GM20000 (cell line): ENCODE measurements around the gene RASAL2.
"Not testable (repeated sequence)": the region's sequence is repeated elsewhere in the genome, so short reads cannot be mapped to it uniquely, and the experiment has no call there.

Source experiments
- DNase-seq: peaks from one replicate; pipeline ENCODE4 v3.0.0; 2012; ENCODE audit warnings: low spot score
- TF ChIP-seq, protein P1 (sequence below): IDR thresholded peaks from 2 replicates; pipeline ENCODE4 v1.5.1; 2012; ENCODE audit warnings: mild to moderate bottlenecking, control low read depth; ENCODE audit errors: extremely low read depth, missing control alignments

RASAL2 gene

DNA sequence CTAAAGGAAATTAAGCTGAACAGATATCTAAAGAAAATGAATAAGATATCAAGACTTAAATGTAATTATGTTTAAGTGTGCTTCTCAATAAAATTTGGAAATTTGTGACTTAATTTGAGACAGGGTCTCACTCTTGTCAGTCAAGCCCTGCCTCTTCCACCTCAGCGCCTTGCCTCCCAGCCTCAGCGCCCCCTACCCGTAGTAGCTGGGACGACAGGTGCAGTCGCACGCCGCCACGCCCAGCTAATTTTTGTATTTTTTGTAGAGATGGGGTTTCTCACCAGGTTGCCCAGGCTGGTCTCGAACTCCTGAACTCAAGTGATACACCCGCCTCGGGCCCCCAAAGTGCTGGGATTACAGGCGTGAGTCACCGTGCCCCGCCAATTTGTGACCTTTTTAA, 285.9 kb downstream of the RASAL2 start:
- TF ChIP-seq, protein P1, sequence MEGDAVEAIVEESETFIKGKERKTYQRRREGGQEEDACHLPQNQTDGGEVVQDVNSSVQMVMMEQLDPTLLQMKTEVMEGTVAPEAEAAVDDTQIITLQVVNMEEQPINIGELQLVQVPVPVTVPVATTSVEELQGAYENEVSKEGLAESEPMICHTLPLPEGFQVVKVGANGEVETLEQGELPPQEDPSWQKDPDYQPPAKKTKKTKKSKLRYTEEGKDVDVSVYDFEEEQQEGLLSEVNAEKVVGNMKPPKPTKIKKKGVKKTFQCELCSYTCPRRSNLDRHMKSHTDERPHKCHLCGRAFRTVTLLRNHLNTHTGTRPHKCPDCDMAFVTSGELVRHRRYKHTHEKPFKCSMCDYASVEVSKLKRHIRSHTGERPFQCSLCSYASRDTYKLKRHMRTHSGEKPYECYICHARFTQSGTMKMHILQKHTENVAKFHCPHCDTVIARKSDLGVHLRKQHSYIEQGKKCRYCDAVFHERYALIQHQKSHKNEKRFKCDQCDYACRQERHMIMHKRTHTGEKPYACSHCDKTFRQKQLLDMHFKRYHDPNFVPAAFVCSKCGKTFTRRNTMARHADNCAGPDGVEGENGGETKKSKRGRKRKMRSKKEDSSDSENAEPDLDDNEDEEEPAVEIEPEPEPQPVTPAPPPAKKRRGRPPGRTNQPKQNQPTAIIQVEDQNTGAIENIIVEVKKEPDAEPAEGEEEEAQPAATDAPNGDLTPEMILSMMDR, result no peak
- no peak for DNase-seq

DNA sequence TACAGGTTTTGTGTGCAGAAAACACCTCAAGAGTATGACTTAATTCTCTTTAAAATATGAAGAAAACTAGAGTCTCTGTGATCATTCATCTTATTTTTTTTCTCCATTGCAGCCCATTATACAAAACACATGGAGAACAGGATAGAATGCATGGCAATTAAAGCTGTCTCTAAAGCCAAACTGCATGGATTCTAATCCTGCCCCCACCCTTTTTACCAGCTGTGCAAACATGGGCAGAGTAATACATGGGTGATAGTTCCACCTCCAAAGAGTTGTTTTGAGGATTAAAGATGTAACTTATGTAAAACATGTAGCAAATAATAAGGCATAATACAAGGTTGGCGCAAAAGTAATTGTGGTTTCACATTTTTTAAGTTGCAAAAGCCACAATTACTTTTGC, 288.5 kb downstream of the RASAL2 start:
- TF ChIP-seq, protein P1, result no peak
- DNase-seq, result no peak

DNA sequence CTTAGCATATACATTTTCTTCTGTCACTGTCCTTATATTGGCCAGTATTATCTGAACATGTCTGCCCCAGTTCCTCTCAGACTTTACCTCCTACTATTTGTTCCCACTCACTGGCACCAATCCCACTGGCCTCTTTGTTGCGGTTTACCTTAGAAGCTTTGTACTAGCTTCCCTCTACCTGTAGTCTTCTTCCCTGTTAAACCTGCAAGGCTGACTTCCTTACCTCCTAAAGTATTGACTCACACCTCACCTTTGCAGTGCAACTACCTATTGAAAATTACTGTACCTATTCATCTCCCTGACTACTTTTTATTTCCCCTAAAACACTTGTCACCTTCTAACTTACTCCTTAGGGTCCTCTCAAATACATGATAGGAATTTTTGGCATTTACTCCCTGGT, 291.8 kb downstream of the RASAL2 start:
- no peak for DNase-seq
- TF ChIP-seq, protein P1, result no peak

DNA sequence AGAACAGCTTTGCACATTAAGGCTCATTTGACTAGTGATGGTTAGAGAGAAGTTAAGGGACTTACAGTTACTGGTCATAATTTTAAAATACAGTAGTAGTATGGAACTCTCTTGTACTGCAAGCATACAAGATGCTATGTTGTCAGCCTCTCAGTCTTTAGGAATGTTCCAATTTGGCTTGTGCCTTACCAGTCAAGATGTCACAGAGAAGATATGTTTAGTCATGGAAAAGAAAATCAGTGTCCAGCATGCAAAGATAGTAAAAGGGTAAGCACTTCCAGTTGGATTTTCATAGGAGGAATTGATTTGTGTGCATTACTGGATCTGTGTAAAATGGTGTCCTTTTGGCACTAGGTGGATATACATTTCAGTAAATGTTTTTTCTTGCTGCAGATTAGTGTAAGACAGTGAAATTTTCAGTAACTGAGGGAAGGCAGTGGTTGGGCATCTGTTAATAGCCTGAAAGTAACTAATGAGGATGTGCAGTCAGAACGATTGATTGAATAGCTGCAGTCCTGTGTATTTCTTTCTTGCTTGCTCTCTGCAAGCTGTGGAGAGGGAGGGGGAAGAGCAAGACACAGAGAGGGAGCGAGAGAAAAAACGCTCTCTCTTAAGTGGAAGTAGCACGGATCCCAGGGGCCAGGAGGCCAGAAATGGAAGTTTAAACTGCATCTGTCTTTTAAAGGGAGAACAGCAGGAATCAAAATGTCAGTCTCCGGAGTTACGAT, 294.7 kb downstream of the RASAL2 start:
- TF ChIP-seq, protein P1, result no peak
- no peak for DNase-seq

DNA sequence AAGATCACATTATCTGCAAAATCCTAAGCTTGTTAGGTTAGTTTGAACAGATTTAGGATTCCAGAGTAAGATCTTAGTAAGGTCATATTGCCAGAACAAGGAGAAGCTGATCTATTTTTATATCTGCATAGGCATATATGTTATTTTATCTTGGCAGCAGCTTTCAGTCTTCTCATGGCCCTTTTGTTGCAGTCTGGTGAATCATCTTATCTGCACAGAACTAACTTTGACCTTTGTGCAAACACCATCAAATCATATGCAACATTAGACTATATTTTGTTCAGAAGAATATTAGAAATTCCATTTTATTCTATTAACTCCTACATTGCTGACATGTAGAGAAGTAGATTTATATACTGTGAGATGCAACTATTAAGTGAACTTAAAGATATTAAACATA, 295.5 kb downstream of the RASAL2 start:
- TF ChIP-seq, protein P1, result no peak
- no peak for DNase-seq

DNA sequence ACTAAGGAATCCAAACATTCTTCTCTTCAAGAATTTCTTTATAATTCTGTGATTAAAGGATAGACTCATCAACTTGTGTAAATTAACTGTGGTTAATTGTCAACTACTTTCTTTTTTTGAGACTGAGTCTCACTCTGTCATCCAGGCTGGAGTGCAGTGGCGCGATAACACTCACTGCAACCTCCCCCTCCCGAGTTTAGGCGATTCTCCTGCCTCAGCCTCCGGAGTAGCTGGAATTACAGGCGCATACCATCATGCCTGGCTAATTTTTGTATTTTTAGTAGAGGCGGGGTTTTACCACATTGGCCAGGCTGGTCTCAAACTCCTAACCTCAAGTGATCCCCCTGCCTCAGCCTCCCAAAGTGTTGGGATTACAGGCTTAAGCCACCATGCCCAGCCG, 296.4 kb downstream of the RASAL2 start:
- DNase-seq, result not testable (repeated sequence)

DNA sequence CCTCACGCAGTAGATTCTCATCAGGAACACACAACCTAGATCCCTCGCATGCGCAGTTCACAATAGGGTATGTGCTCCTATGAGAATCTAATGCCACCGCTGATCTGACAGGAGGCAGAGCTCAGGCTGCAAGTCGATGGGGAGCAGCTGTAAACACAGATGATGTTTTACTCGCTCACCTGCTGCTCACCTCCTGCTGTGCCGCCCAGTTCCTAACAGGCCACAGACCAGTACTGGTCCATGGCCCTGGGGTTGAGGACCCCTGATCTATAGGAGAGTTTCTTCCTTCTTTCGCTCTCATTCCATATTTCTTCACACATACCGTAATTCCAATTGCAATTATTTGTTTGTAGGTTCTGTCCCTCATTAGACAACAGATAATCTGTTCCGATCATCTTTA, 299.5 kb downstream of the RASAL2 start:
- TF ChIP-seq, protein P1, result no peak
- no peak for DNase-seq

DNA sequence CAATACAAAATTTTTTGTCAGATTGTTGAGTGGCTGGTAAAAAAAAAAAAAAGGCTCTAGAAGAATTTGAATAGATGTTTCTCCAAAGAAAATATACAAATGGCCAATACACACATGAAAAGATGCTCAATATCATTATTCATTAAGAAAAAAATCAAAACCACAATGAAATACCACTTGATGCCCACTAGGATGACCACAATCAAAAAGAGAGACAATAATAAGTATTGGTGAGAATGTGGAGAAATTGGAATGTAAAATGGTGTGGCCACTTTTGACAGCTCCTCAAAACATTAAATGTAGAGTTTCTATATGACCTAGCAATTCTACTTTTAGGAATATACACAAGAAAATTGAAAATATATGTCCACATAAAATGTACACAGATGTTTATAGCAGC, 302.9 kb downstream of the RASAL2 start:
- DNase-seq, result no peak
- TF ChIP-seq, protein P1, result no peak
